MM.1S (cell line): ENCODE results near the gene CHN1.

Experiments used
- DNase-seq: peaks from one replicate; pipeline ENCODE4 v3.0.0-alpha.2; 2015
- H2AFZ ChIP-seq: fragments of 300-600 bp; sonication (generic); 2 replicates; pipeline ENCODE4 v1.6.0; 2016; ENCODE audit warnings: antibody characterized with exemption, low read length
- H3F3A ChIP-seq: fragments of 300-600 bp; sonication (generic); 2 replicates; pipeline ENCODE4 v1.6.1; 2016; ENCODE audit warnings: mild to moderate bottlenecking, antibody characterized with exemption, low read length, moderate library complexity, mixed read lengths; ENCODE audit not compliant: insufficient read depth
- H3K27ac ChIP-seq: fragments of 300-600 bp; sonication (generic); 2 replicates; pipeline ENCODE4 v1.5.1; 2016; ENCODE audit warnings: mild to moderate bottlenecking, low read length
- H3K27me3 ChIP-seq: fragments of 300-600 bp; sonication (generic); replicated peaks from 2 replicates; pipeline ENCODE4 v1.6.0; 2016; ENCODE audit warnings: low read length; ENCODE audit not compliant: insufficient read depth
- H3K36me3 ChIP-seq: fragments of 300-600 bp; sonication (generic); replicated peaks from 2 replicates; pipeline ENCODE4 v1.6.1; 2016; ENCODE audit warnings: mild to moderate bottlenecking, low read length, mixed read lengths; ENCODE audit not compliant: insufficient read depth
- H3K4me1 ChIP-seq: fragments of 300-600 bp; sonication (generic); 2 replicates; pipeline ENCODE4 v1.6.1; 2016; ENCODE audit warnings: low read length, mixed read lengths
- H3K4me2 ChIP-seq: fragments of 300-600 bp; sonication (generic); 2 replicates; pipeline ENCODE4 v1.6.0; 2016; ENCODE audit warnings: low read depth, low read length
- H3K4me3 ChIP-seq: fragments of 300-600 bp; sonication (generic); 2 replicates; pipeline ENCODE4 v1.5.1; 2016; ENCODE audit warnings: low read length, mixed read lengths
- H3K79me2 ChIP-seq: fragments of 300-600 bp; sonication (generic); 2 replicates; pipeline ENCODE4 v1.6.1; 2016; ENCODE audit warnings: mixed run types, low read length, mixed read lengths
- H3K9ac ChIP-seq: fragments of 300-600 bp; sonication (generic); 2 replicates; pipeline ENCODE4 v1.6.1; 2016; ENCODE audit warnings: low read length, mixed read lengths
- H3K9me2 ChIP-seq: fragments of 300-600 bp; sonication (generic); replicated peaks from 2 replicates; pipeline ENCODE4 v1.6.1; 2016; ENCODE audit warnings: mild to moderate bottlenecking, low read length, mixed read lengths; ENCODE audit not compliant: insufficient read depth
- H3K9me3 ChIP-seq: fragments of 300-600 bp; sonication (generic); replicated peaks from 2 replicates; pipeline ENCODE4 v1.6.1; 2016; ENCODE audit warnings: mild to moderate bottlenecking, low read length, mixed read lengths; ENCODE audit not compliant: insufficient read depth
- H4K20me1 ChIP-seq: fragments of 300-600 bp; sonication (generic); 2 replicates; pipeline ENCODE4 v1.6.1; 2016; ENCODE audit warnings: mild to moderate bottlenecking, low read length, moderate library complexity, mixed read lengths; ENCODE audit not compliant: insufficient read depth
- CTCF ChIP-seq: fragments of 300-600 bp; sonication (generic); IDR thresholded peaks from 2 replicates; pipeline ENCODE4 v1.5.1; 2016; ENCODE audit warnings: antibody characterized with exemption, low read length, mixed read lengths
- EZH2 ChIP-seq: fragments of 300-600 bp; sonication (generic); optimal IDR thresholded peaks from 2 replicates; pipeline ENCODE3; 2017; ENCODE audit warnings: low read depth, mild to moderate bottlenecking, antibody characterized with exemption, low read length, mixed read lengths
- EZH2phosphoT487 ChIP-seq: fragments of 300-600 bp; sonication (generic); IDR thresholded peaks from 2 replicates; pipeline ENCODE4 v1.6.1; 2018; ENCODE audit warnings: antibody characterized with exemption, low read length

The CHN1 gene

GRCh38 chr2:175008009-175008408 is 2.8 kb upstream of the CHN1 start:
- no peaks in the 10 kb centered on the region for H3K9me2 ChIP-seq
- H3K36me3 ChIP-seq: no peaks in the 10 kb centered on the region
- no peak overlapping the region for H3K4me3 ChIP-seq
- H3K9ac ChIP-seq: no peak overlapping the region
- H3K4me2 ChIP-seq: no peak overlapping the region
- no peak for DNase-seq
- TF ChIP-seq EZH2phosphoT487 (no peak), CTCF (no peak), EZH2 (no peak)
- peaks cover 4% of the 10 kb centered on the region; the same call in 1 of the 2 replicates for H3K4me1 ChIP-seq
- H3K27ac ChIP-seq: no peak overlapping the region
- H3K9me3 ChIP-seq: no peaks in the 10 kb centered on the region
- H4K20me1 ChIP-seq: no peaks in the 10 kb centered on the region
- peaks cover 22% of the 10 kb centered on the region for H3K27me3 ChIP-seq
- H2AFZ ChIP-seq: no peak overlapping the region
- no peaks in the 10 kb centered on the region for H3K79me2 ChIP-seq
- no peaks in the 10 kb centered on the region for H3F3A ChIP-seq

GRCh38 chr2:175007510-175007909 is 2.3 kb upstream of the CHN1 start:
- Histone ChIP-seq H4K20me1 (no peaks in the 10 kb centered on the region), H3K9me2 (no peaks in the 10 kb centered on the region), H3K36me3 (no peaks in the 10 kb centered on the region), H3K4me2 (no peak overlapping the region), H3F3A (no peaks in the 10 kb centered on the region), H3K4me3 (no peak overlapping the region), H3K27me3 (peaks cover 22% of the 10 kb centered on the region), H3K79me2 (no peaks in the 10 kb centered on the region), H2AFZ (no peak overlapping the region), H3K27ac (no peak overlapping the region), H3K9ac (no peak overlapping the region), H3K4me1 (peaks cover 4% of the 10 kb centered on the region; the same call in 1 of the 2 replicates), H3K9me3 (no peaks in the 10 kb centered on the region)
- no peak for DNase-seq
- TF ChIP-seq EZH2 (no peak), EZH2phosphoT487 (no peak)

GRCh38 chr2:175006281-175006680 is 1.1 kb upstream of the CHN1 start:
- Histone ChIP-seq H3K9me2 (no peaks in the 10 kb centered on the region), H3K9ac (no peak overlapping the region), H3K4me2 (no peak overlapping the region), H3K79me2 (no peaks in the 10 kb centered on the region), H3K27me3 (peaks cover 22% of the 10 kb centered on the region), H3K9me3 (no peaks in the 10 kb centered on the region), H3K4me3 (no peak overlapping the region), H3K36me3 (no peaks in the 10 kb centered on the region), H4K20me1 (no peaks in the 10 kb centered on the region), H3K4me1 (peaks cover 4% of the 10 kb centered on the region; the same call in 1 of the 2 replicates), H3K27ac (no peak overlapping the region), H3F3A (no peaks in the 10 kb centered on the region), H2AFZ (no peak overlapping the region)
- TF ChIP-seq CTCF (no peak), EZH2phosphoT487 (no peak), EZH2 (no peak)
- no peak for DNase-seq

- H3K79me2 ChIP-seq: no peaks in the 10 kb centered on the region
- H3K4me3 ChIP-seq: peak overlapping the region; percentile 74
- peak overlapping the region; percentile 52; the same call in 1 of the 2 replicates for H3K9ac ChIP-seq
- peak overlapping the region; percentile 90 for H2AFZ ChIP-seq
- H3K9me2 ChIP-seq: no peaks in the 10 kb centered on the region
- H3K4me1 ChIP-seq: peaks cover 4% of the 10 kb centered on the region; the same call in 1 of the 2 replicates
- H3K9me3 ChIP-seq: no peaks in the 10 kb centered on the region
- DNase-seq: no peak
- H3K4me2 ChIP-seq: peak overlapping the region; percentile 65
- TF ChIP-seq EZH2 (no peak), EZH2phosphoT487 (no peak), CTCF (no peak)
- no peaks in the 10 kb centered on the region for H4K20me1 ChIP-seq
- peaks cover 22% of the 10 kb centered on the region for H3K27me3 ChIP-seq
- no peak overlapping the region for H3K27ac ChIP-seq
- no peaks in the 10 kb centered on the region for H3K36me3 ChIP-seq
- no peaks in the 10 kb centered on the region for H3F3A ChIP-seq
These were observed 618 bp upstream of the CHN1 start for GRCh38 chr2:175005733-175006264.
